ENCODE measurements around the gene CACNA1A.
"Not testable (repeated sequence)": the region's sequence is repeated elsewhere in the genome, so short reads cannot be mapped to it uniquely, and the experiment has no call there.

Gene CACNA1A

GRCh38 chr19:13506471-13506820 lies at the start of gene CACNA1A:
CACNA1A (minus strand) TSS chr19:13506479; CDS start chr19:13506224, 255 bp downstream.
- no peak for DNase-seq (ENCODE audit: low read depth)

DNA sequence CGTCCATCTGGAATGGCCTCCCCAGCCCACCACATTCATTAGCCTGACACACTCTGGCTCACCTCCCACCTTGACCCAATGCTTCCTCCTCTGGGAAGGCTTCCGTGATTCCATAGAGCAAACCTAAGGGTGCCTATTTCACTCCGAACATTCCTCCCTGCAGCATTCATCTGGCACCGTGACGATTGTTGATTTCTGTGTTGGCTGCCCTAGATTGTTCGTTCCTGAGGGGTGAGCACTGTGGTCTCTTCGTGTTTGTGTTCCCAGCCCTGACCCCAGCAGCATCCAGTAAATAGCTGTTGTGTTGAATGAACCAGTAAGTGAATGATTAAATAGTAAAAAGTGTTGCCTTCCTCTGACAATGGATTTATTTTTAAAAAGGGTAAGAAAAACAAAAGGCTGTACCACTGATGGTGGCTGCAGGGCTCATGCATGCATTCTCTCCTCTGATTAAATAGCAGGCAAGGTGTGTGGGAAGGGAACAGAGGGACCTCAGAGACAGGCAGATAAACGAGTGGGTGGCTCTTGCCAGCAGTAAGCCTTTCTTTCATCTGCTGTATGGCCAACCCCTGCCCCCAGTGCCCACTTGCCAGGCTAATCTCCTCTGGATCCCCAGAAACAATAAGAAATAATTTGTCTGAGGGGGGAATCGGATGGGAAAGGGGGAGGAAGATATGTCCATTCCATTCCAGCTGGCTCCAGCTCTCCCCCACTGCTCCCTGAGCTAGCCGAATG lies 48.4 kb upstream of the CACNA1A start:
- no peak for DNase-seq (ENCODE audit: low read depth)

GRCh38 chr19:13553880-13554400 lies 47.7 kb upstream of the CACNA1A start:
- DNase-seq (ENCODE audit: low read depth), result no peak

- DNase-seq (ENCODE audit: low read depth), result no peak
Observed at GRCh38 chr19:13548131-13548530, 41.9 kb upstream of the CACNA1A start.

DNA sequence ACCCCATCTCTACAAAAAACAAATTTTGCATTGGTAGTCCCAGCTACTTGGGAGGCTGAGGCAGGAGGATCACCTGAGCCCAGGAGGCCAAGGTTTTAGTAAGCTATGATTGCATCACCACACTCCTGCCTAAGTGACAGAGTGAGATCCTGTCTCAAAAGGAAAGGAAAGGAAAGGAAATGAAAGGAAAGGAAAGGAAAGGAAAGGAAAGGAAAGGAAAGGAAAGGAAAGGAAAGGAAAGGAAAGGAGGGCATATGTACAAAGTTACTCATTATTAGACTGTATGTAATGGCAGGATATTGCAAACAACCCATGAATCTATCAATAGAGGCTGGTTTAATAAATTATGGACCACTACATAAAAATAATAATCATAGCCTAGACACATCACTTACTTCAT lies 40.8 kb upstream of the CACNA1A start:
- no peak for DNase-seq (ENCODE audit: low read depth)

- no peak for DNase-seq (ENCODE audit: low read depth)
Observed at GRCh38 chr19:13544423-13544822, 38.1 kb upstream of the CACNA1A start.

GRCh38 chr19:13541554-13541953 lies 35.3 kb upstream of the CACNA1A start:
- no peak for DNase-seq (ENCODE audit: low read depth)

DNA sequence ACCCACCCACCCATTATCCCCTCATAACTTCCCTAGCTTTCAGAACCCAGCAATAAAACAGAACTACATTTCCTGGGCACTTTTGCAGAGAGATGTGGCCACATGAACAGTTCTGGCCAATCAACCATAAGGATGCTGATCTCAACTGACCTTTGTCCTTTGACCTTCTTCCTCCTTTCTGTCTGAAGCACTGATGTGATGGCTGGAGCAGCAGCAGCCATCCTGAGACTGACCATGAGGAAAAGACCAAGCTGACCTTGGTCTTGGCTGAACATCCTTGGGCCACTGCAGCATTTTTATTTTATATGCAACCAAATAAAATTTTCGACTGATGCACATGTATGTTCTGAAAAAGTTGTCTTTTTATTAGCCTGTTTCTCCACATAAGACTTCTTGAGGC lies 33.1 kb upstream of the CACNA1A start:
- DNase-seq (ENCODE audit: low read depth), result no peak

GRCh38 chr19:13538601-13539253 lies 32.4 kb upstream of the CACNA1A start:
- no peak for DNase-seq (ENCODE audit: low read depth)

DNA sequence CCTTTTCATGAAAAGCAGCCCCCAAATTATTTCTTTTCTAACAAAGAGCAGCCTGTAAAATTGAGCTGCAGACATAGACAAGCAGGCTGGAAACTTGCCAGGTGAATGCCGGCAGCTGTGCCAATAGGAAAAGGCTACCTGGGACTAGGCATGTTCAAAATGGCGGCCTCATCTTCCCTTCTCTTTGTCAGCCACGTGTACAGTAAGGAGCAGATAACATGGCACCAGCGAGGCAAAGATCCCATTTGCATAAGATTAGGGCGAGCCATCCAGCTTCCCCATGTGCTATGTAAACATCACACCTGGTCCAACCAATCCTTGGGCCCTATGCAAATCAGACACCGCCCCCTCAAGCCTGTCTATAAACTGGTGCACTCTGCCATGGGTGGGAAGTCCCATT lies 31.2 kb upstream of the CACNA1A start:
- DNase-seq (ENCODE audit: low read depth), result no peak

DNA sequence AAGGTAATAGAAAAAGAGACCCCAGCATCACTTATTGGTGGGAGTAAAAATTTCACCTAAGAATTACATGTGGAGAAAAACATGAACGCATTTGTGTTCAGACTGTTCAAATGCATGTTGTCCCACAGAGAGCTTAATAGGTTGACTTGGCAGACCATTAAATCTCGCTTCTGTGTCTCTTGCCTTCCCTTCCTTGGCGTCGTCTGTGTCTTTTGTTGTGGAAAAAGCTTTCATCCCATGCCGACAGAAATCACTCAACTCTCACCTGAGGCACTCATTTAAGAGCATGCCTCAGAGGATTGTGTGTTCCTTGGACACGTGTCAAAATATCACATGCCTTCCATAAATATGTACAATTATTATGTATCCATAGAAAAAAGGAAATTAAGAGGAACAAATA lies 24.4 kb upstream of the CACNA1A start:
- DNase-seq (ENCODE audit: low read depth), result no peak

- DNase-seq (ENCODE audit: low read depth), result not testable (repeated sequence)
Observed at GRCh38 chr19:13529721-13530120, 23.4 kb upstream of the CACNA1A start.

DNA sequence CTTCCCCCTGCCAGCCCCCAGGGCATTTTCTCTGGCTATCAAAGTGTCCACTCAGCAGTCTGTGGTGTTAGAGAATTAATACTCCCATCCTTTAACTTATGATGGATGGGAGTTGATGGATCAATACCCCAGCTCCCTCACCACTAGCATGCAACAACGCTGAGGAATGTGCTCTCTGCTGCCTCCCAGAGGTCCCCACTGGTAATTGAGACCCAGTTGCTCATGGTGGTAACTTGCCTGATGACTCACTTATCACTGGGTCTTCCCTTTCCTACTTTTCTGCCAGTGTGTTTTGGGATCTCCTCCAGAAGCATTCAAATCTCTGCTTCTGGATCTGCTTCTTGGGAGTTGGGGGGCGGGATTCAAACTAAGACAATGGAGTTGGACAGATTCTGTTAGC lies 20.3 kb upstream of the CACNA1A start:
- no peak for DNase-seq (ENCODE audit: low read depth)

- DNase-seq (ENCODE audit: low read depth), result no peak
Observed at GRCh38 chr19:13521066-13521465, 14.8 kb upstream of the CACNA1A start.

GRCh38 chr19:13511947-13512346 lies 5.7 kb upstream of the CACNA1A start:
- DNase-seq (ENCODE audit: low read depth), result no peak

DNA sequence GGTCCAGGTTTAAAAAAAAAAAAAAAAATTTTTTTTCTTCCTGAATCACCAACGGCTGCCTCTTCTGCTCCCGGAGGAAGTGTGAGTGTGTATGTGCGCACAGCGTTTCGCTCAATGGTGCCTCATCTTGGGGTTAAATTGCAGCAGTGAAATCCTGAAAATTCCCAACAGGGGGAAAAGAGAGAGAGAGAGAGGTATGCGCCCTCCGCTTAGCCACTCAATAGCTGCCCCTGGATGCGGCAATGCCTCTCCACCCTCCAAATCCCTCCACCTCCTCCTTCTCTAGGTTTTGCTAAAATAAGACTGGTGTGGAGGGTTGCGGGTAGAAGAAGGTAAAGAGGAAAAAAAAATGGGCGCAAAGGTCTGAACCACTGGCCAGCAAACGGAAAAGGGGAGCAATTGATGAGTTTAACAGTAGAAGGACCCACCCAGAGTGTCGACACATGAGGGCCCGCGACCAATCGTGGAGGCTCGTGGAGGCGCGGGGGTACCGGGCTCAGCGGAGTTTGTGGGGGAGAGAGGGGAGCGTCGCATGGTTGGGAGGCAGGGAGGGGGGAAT lies 853 bp upstream of the CACNA1A start:
- DNase-seq (ENCODE audit: low read depth), result no peak

- no peak for DNase-seq (ENCODE audit: low read depth)
Observed at GRCh38 chr19:13505761-13506470, 363 bp downstream of the CACNA1A start.

DNA sequence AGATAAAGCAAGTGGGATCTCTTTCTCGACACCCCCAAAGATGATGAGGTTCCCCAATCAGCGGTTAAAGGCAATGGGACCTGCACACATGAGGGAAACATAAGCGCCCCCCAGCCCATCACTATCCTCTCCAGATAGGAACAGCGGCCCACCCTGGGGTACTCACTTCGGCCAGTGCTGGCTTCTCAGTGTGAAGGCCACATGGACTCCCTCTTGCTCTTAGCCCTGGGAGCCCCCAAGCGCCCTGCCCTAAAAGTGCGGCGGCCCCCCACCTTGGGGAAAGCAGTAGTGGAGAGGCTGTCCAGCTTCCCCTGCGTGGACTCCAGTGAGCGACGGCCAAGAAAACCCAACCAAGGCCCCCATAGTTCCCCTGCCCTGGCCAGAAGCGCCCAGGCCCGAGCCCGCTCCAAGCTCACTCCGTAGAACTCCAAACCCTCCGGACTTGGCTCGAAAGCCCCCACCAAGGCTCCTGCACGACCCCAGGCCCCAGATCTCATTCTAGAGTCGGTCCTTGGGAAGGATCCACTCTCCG lies 1.0 kb downstream of the CACNA1A start:
- no peak for DNase-seq (ENCODE audit: low read depth)

DNA sequence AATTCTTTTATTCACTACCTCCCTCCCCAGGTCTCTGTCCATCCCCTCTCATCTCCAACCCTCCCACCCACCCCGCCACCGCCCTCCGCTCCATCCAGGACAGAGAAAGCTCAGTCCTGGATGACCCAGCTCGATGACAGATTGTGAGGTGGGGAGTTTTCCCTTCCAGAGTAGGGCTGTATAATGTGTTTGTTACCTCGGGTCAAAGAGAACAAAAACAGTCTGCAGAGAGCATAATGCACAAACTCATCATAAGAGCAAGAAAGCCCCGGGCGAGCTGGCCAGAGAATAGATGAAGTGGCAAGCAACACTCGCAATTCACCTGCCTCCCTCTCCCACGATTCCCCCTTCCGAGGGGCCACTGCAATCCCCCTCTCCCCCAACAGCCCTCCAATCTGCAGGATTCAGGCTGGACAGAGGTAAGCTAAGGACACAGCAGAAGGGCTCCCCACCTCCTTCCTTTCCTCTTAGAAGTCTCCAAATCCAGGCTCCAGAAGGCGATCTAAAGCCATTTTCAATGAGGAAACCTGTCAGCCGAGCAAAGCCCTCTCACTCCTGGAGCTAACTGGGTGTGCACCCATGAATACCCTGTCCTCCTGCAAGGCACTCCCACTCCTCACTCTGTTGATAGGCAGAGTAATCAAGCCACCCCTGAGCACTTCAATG lies 2.6 kb downstream of the CACNA1A start:
- no peak for DNase-seq (ENCODE audit: low read depth)

GRCh38 chr19:13502231-13502630 lies 4.0 kb downstream of the CACNA1A start:
- DNase-seq (ENCODE audit: low read depth), result no peak

- DNase-seq (ENCODE audit: low read depth), result no peak
Observed at GRCh38 chr19:13499692-13500091, 6.6 kb downstream of the CACNA1A start.

All from GM04504 (cell line).